ENCODE results near the gene AMPH. TPM values are rescaled to one million over a fixed set of nuclear protein-coding genes. Genes with fewer than 3 reads are reported as not detected.

AMPH gene
- total and polyA plus RNA-seq, 2 of the 4 experiments (the other 2 are of a cell fraction) = 3.9 to 4.8 TPM

- H3K9me3 ChIP-seq (ENCODE audit: control insufficient read depth, insufficient read depth, low read length) = no peaks in the 10 kb centered on the region
- H3K9me1 ChIP-seq (ENCODE audit: insufficient read depth, low read length) = no peaks in the 10 kb centered on the region; the same call in 1 of the 2 replicates
- BruUV-seq (replicated peaks) = no TSS peak
- no peak overlapping the region for H2AFZ ChIP-seq (replicated peaks; ENCODE audit: low read length, poor library complexity)
- H2BK5ac ChIP-seq (ENCODE audit: low read depth, low read length, poor library complexity, severe bottlenecking) = no peak overlapping the region
- no peak overlapping the region for H3K14ac ChIP-seq (replicated peaks; ENCODE audit: low read depth, low read length)
- dilution Hi-C loops (cut with HindIII; ENCODE audit: low sequenced_read_pairs, unreplicated experiment) = no loop called here
- TF ChIP-seq FOS (IDR thresholded peaks at IDR 0.05; ENCODE audit: low read depth, low read length) (no peak), MAZ (IDR thresholded peaks at IDR 0.05; ENCODE audit: borderline replicate concordance, low read depth, low read length) (no peak), RFX5 (IDR thresholded peaks at IDR 0.05; ENCODE audit: low read depth, low read length) (no peak), RCOR1 (IDR thresholded peaks at IDR 0.05; ENCODE audit: insufficient replicate concordance, low read length) (no peak), MXI1 (IDR thresholded peaks at IDR 0.05; ENCODE audit: borderline replicate concordance, low read depth, low read length) (no peak), NFE2L2 (IDR thresholded peaks at IDR 0.05; ENCODE audit: low read depth, low read length) (no peak), ELK1 (IDR thresholded peaks at IDR 0.05; ENCODE audit: borderline replicate concordance, low read depth, low read length) (no peak), CEBPB (IDR thresholded peaks at IDR 0.05; ENCODE audit: low read depth, low read length) (no peak), RAD21 (IDR thresholded peaks at IDR 0.05; ENCODE audit: low read length) (no peak), POLR2A (IDR thresholded peaks at IDR 0.05; ENCODE audit: low read depth, low read length) (no peak), CHD1 (IDR thresholded peaks at IDR 0.05; ENCODE audit: low read depth, low read length) (no peak), BHLHE40 (IDR thresholded peaks at IDR 0.05; ENCODE audit: low read depth, low read length) (no peak), CTCF (conservative IDR thresholded peaks at IDR 0.05; ENCODE audit: low read depth, low read length) (no peak), SMC3 (IDR thresholded peaks at IDR 0.05; ENCODE audit: low read depth, low read length) (no peak)
- WGBS, 2 experiments (ENCODE audit: extremely low coverage in 2 of 2, insufficient read length in 1 of 2) = no CpG with 5 or more reads among the region's 5 CpGs
- in situ Hi-C loops (cut with MboI; ENCODE audit: low sequenced_read_pairs) = no loop called here
- no peak overlapping the region for H3K4me2 ChIP-seq (ENCODE audit: low read depth, low read length)
- no peak overlapping the region for H2BK120ac ChIP-seq (ENCODE audit: low read depth, low read length)
- no peak overlapping the region for H2AK9ac ChIP-seq (replicated peaks; ENCODE audit: low read depth, low read length, poor library complexity)
- no peak overlapping the region for H2AK5ac ChIP-seq (ENCODE audit: low read depth, low read length)
- H3K56ac ChIP-seq (ENCODE audit: extremely low read depth, insufficient read depth, low read length) = no peak overlapping the region
- intact Hi-C loops (cut with micrococcal nuclease) = loop anchor here (5.0 kb wide), 1 partner anchor 48 kb away; no protein-coding TSS in a partner anchor
- no peaks in the 10 kb centered on the region for H4K20me1 ChIP-seq (ENCODE audit: insufficient read depth, low read length)
- no peaks in the 10 kb centered on the region for H3K27me3 ChIP-seq (ENCODE audit: control insufficient read depth, insufficient read depth, low read length)
- H4K5ac ChIP-seq (ENCODE audit: low read depth, low read length) = no peak overlapping the region
- H3K27ac ChIP-seq (ENCODE audit: insufficient read depth, low read length) = no peak overlapping the region
- no peaks in the 10 kb centered on the region for H3K79me1 ChIP-seq (ENCODE audit: low read depth in 1 of 2, low read length in 2 of 2)
- no peaks in the 10 kb centered on the region for H3K4me1 ChIP-seq (ENCODE audit: control insufficient read depth, insufficient read depth, low read length)
- H4K91ac ChIP-seq (ENCODE audit: insufficient read depth, low read depth, low read length) = no peak overlapping the region
- CTCF ChIA-PET = no interaction called here
- no peaks in the 10 kb centered on the region for H3K36me3 ChIP-seq (ENCODE audit: control insufficient read depth, insufficient read depth, low read length)
- no peak overlapping the region for H3K9ac ChIP-seq (ENCODE audit: low read depth, low read length)
- DNase-seq = peak; percentile 31
- no peak overlapping the region for H2BK15ac ChIP-seq (ENCODE audit: low read depth, low read length)
- POLR2A ChIA-PET (ENCODE audit: unreplicated experiment) = no interaction called here
- H4K8ac ChIP-seq (ENCODE audit: low read depth in 2 of 2, low read length in 2 of 2) = no peak overlapping the region
- peak; percentile 42; the same call in 1 of the 2 replicates for ATAC-seq (ENCODE audit: low read depth)
- H3K4me3 ChIP-seq (ENCODE audit: insufficient read depth, low read depth, low read length) = no peak overlapping the region
- H2BK20ac ChIP-seq (ENCODE audit: low read depth, low read length) = no peak overlapping the region
- no peak overlapping the region for H3K23ac ChIP-seq (ENCODE audit: low read depth, low read length)
- no peak overlapping the region for H3K4ac ChIP-seq (ENCODE audit: low read depth, low read length)
- H3K18ac ChIP-seq (ENCODE audit: low read depth, low read length) = no peak overlapping the region
Measured at GRCh38 chr7:38574086-38574485, 57.1 kb downstream of the AMPH start.
